HG03439 (cell line): ENCODE measurements around the gene CD19.
"Not testable (repeated sequence)": the region's sequence is repeated elsewhere in the genome, so short reads cannot be mapped to it uniquely, and the experiment has no call there.

Experiments used
- ATAC-seq: cut with Tn5 transposase; IDR thresholded peaks from one replicate; pipeline ENCODE4 v1.9.1; 2021; ENCODE audit warnings: mild to moderate bottlenecking, moderate library complexity; ENCODE audit not compliant: unreplicated experiment

The CD19 gene

DNA sequence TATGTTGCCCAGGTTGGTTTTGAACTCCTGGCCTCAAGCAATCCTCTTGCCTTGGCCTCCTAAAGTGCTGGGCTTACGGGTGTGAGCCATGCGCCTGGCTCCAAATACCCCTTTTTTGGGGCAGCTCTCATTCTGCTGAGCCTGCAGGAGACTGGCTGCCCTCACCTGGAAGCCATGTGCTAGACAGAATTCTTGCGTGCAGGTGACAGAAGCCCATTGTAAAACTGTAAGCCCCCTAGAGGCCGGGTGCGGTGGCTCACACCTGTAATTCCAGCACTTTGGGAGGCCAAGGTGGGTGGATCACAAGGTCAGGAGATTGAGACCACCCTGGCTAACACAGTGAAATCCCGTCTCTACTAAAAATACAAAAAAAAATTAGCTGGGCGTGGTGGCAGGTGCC is 48.6 kb downstream of the CD19 start:
- ATAC-seq: not testable (repeated sequence)

DNA sequence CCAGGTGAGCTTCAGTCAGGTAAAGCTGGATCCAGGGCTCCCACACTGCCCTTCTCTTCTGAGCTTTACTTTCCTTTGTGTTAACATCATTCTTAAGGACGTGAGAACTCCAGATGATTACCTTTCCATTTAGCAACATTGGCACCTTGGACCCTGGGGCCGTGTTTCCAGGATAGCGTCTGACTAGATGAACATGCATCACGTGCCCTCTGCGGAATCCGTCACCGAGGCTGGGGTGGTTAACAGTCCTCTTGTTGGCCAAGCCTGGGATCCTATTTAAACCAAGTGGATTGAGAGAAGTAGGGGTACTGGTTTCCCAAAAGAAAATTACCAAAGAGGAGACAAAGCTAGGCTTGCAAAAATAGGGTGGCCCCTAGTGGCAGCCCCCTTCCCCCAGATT is 49.2 kb downstream of the CD19 start:
- no peak for ATAC-seq

DNA sequence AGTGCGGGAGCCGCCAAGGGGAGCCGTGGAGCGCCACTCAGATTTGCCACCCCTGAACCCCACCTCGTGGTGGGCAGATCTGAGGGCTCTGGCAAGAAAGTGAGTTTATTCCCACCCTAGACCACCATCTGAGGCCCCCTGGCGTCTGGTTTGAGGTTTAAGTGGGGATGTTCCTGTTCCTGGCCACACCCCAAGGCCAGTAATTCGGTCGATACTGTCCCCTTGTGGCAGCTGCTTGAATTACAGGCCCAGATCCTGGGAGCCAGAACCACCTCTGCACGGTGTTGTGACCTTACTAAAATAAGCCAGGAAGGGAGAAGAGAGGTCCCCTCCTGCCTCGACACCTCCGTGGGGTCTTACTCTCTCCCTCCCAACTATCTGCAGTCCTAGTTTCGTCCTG is 49.7 kb downstream of the CD19 start:
- no peak for ATAC-seq

DNA sequence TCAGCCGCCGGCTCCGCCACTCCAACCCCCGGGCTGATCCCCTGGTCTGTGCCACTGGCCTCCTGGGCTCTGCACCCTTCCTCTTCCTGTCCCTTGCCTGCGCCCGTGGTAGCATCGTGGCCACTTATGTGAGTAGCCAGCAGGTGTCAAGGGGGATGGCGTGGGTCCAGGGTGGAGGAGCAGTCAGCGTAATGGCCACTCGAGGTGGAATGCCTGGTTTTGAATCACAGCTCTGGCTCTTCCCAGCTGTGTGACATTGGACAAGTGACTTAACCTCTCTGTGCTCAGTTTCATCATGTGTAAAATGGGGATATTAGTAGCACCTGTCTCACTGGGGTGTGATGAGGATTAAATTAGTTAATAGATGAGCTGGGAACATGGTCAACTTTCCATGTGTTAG is 50.6 kb downstream of the CD19 start:
- no peak for ATAC-seq

DNA sequence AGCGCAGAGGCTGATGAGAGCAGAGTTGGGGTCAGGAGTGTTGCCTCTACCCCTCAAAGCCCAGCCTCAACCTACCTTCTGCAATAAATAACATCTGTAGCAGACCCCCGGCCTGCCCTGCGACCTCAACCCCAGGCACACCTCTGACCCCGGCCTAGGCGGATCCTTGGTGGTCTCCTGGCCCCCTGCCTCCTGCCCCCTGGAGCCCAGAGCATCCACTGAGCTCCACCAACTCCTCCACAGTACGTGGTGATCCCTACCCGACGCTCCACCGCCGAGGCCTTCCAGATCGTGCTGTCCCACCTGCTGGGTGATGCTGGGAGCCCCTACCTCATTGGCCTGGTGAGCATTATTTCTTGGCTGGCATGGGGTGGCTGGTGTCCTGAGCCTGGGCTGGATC is 51.2 kb downstream of the CD19 start:
- ATAC-seq: no peak

DNA sequence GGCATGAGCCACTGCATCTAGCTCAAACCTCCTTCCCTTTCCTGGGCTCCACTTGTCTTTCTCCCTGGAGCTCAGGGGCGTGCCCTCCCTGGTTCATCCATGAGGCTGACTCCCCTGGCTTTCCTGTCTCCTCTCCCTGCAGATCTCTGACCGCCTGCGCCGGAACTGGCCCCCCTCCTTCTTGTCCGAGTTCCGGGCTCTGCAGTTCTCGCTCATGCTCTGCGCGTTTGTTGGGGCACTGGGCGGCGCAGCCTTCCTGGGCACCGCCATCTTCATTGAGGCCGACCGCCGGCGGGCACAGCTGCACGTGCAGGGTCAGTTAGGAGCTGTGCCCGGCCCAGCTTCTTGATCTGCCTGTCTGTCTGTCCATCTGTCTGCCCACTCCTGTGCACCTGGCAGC is 51.9 kb downstream of the CD19 start:
- no peak for ATAC-seq

DNA sequence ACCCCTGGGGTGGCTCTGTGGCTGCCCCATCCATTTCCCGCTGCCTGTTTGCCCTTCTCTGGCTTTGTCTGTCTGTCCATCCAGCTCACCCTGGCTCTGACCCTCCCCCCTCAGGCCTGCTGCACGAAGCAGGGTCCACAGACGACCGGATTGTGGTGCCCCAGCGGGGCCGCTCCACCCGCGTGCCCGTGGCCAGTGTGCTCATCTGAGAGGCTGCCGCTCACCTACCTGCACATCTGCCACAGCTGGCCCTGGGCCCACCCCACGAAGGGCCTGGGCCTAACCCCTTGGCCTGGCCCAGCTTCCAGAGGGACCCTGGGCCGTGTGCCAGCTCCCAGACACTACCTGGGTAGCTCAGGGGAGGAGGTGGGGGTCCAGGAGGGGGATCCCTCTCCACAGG is 52.3 kb downstream of the CD19 start:
- ATAC-seq: no peak

DNA sequence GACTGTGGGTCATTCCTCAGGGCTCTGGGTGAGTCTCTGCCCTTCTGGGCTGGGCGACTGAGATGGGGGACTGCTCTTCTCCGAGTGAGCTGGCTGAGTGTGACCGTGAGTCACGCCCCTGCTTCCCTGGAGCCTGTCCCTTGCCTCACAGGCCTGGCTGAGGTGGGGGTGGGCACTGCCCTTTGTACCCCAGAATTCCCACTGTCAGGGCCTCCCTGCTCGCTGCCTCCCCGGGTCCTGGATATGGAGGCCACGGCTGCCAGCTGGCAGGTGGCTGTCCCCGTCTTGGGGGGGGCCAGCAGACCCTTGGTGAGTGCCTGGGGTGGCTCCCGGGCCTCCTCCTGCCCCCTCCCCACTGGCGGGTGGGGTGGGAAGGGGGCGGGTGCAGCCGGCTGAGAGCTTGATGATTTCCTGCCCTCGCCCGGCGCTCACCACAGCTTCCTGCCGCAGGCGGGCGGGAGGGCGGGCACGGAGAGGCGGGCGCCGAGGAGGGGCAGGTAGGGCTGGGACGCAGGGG is 52.9 kb downstream of the CD19 start, which contains the start of gene LAT:
LAT (plus strand) TSS at position 434 of the 517 bp plus-strand sequence. CDS start 366 bp downstream, outside the sequence.
- no peak for ATAC-seq

DNA sequence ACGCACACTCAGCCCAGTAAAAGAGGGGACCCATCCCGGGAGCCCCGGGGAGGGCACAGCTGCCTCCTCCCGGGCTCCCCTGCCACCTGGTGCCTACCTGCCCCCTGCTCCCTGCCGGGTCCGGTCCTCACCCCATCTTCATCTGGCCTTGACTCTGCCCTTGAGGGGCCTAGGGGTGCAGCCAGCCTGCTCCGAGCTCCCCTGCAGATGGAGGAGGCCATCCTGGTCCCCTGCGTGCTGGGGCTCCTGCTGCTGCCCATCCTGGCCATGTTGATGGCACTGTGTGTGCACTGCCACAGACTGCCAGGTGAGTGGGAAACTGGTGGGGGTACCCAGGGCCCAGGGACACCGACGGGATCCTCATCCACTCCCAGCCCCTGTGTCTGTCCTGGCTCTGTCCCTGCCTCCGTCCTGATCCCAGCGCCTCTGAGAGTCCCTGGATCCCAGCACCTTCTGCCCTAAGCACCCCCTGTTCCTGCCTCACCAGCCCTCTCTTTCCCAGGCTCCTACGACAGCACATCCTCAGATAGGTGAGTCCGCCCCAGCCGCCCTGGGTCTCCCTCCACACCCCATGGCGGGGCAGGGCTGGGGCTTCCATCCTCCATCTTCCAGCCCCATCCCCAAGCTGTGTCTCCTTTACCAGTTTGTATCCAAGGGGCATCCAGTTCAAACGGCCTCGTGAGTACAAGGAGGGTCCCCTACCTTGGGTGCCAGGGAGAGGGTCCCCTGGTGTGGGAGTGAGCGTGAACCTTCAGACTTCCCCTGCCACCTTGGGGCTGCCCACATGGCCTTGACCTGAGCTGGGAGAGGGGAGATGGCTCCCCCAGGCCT is 53.7 kb downstream of the CD19 start:
- no peak for ATAC-seq

DNA sequence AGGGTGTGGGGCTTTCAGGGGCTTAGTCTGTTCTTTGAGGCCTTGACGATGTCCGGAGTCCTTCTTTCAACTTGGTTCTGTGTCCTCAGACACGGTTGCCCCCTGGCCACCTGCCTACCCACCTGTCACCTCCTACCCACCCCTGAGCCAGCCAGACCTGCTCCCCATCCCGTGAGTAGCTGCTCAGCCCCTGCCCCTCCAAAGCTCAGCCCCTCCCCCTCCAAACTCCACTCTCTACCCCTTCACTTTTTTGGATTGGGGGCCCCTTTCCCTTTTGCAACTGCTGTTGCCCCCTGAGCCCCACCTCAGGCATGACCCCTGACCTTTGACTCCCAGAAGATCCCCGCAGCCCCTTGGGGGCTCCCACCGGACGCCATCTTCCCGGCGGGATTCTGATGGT is 54.3 kb downstream of the CD19 start:
- ATAC-seq: no peak

DNA sequence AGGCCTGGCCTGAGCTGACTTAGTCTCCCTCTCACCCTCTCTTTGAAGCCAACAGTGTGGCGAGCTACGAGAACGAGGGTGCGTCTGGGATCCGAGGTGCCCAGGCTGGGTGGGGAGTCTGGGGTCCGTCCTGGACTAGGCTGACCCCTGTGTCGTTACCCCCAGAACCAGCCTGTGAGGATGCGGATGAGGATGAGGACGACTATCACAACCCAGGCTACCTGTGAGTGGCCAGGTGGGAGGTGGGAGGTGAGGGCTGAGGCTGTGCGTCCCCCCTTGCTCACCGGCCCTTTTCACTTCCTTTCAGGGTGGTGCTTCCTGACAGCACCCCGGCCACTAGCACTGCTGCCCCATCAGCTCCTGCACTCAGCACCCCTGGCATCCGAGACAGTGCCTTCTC is 54.7 kb downstream of the CD19 start:
- no peak for ATAC-seq

DNA sequence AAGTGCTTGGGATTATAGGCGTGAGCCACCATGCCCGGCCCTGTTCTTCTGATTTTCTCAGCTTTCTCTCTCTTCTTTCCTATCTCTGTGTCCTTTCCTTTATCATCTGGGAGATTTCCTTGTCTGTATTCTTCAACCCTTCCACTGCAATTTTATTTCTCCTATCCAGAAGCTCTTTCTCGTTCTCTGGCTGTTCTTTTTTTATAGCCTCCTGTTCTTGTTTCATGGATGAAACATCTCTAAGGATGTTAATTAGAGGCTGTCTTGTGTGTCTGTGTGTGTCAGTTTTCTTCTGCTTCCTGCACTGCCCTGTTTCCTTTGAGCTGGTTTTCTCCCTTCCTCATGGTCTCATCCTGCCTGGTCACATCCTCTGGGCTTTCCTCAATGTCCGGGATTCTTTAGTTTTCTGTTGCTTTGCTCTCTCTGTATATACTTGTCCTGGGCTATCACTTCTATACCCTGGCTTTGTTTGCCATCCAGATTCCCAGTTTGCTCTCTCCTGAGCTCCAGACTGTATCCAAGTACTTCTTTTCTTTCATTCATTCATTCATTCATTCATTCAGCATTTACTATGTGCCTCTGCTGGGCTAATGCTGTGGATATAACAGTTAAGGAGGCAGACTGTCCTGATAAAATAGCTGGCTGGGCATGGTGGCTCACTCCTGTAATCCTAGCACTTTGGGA is 55.5 kb downstream of the CD19 start:
- no peak for ATAC-seq
